Left ventricle myocardium superior (tissue), 1 donor: Measurements from ENCODE around the gene NRIP3. TPM values are rescaled to one million over a fixed set of nuclear protein-coding genes. Genes with fewer than 3 reads are reported as not detected.
A peak's percentile ranks its signal among the peaks of the same experiment; 100 is the strongest.
"Not testable (repeated sequence)": the region's sequence is repeated elsewhere in the genome, so short reads cannot be mapped to it uniquely, and the experiment has no call there.

Experiments
- ATAC-seq: fragments of 200-7000 bp; cut with Tn5 transposase; one replicate; pipeline ENCODE4 v1.9.1; 2020; ENCODE audit warnings: mild to moderate bottlenecking, moderate library complexity
- DNase-seq: peaks from one replicate; pipeline ENCODE4 v3.0.0-alpha.2; 2020
- intact Hi-C: fragments of 100-400 bp; cut with micrococcal nuclease; formaldehyde crosslinking; loops from one replicate; pipeline ENCODE4 v1.11.0; 2022
- total RNA-seq: library from RNA; stranded (reverse); fragmentation: NEBNext Ultra II Directional; extraction: Animal tissue kit (Norgen Biotek cat#: 25700); gene quantifications from one replicate; pipeline ENCODE4 v1.2.1, GENCODE V29; 2021
- donor health status: DM: no; HTN: yes; CAD: no; lungs with severe emphysema.

NRIP3 gene
- total RNA-seq, 1 donor from 2014 or later = 1.2 TPM

GRCh38 chr11:9019861-9020260, 16.1 kb upstream of the NRIP3 start:
- no peak for ATAC-seq
- intact Hi-C loops = no loop called here

GRCh38 chr11:9017773-9018172, 14.0 kb upstream of the NRIP3 start:
- intact Hi-C loops = no loop called here
- ATAC-seq (peak; percentile 90), DNase-seq (peak; percentile 82)

More at GRCh38 chr11:9019861-9020260, 16.1 kb upstream of the NRIP3 start:
- DNase-seq = no peak

GRCh38 chr11:9016916-9017642, 13.3 kb upstream of the NRIP3 start:
- DNase-seq (no peak), ATAC-seq (no peak)
- intact Hi-C loops = no loop called here

GRCh38 chr11:9015677-9016076, 11.9 kb upstream of the NRIP3 start:
- intact Hi-C loops = no loop called here
- peak; percentile 48 for DNase-seq
- ATAC-seq = peak; percentile 76

GRCh38 chr11:9014826-9015225, 11.0 kb upstream of the NRIP3 start:
- ATAC-seq (no peak), DNase-seq (no peak)
- intact Hi-C loops = loop anchor here (5.0 kb wide), 1 partner anchor 122 kb away; no protein-coding TSS in a partner anchor

GRCh38 chr11:9013373-9013772, 9.6 kb upstream of the NRIP3 start:
- intact Hi-C loops = loop anchor here (5.0 kb wide), 1 partner anchor 124 kb away; no protein-coding TSS in a partner anchor
- ATAC-seq (no peak), DNase-seq (no peak)

- intact Hi-C loops, DNase-seq, ATAC-seq: not testable (repeated sequence)
These were observed 5.7 kb upstream of the NRIP3 start for GRCh38 chr11:9009538-9009937.

GRCh38 chr11:9008661-9009060, 4.9 kb upstream of the NRIP3 start:
- ATAC-seq (no peak), DNase-seq (no peak)
- intact Hi-C loops = no loop called here

- DNase-seq (no peak), ATAC-seq (no peak)
- intact Hi-C loops = no loop called here
These were observed 4.3 kb upstream of the NRIP3 start for GRCh38 chr11:9008011-9008550.

GRCh38 chr11:9005087-9005486, 1.3 kb upstream of the NRIP3 start:
- intact Hi-C loops = no loop called here
- ATAC-seq (no peak), DNase-seq (no peak)

- intact Hi-C loops = no loop called here
- DNase-seq (peak; percentile 41), ATAC-seq (no peak)
These were observed 554 bp upstream of the NRIP3 start for GRCh38 chr11:9004183-9004926.

- ATAC-seq (no peak), DNase-seq (no peak)
- intact Hi-C loops = no loop called here
These were observed 755 bp downstream of the NRIP3 start for GRCh38 chr11:9002920-9003572.

GRCh38 chr11:9001736-9002135, 2.1 kb downstream of the NRIP3 start:
- intact Hi-C loops = no loop called here
- ATAC-seq = no peak

GRCh38 chr11:8998017-8998416, 5.8 kb downstream of the NRIP3 start:
- intact Hi-C loops = no loop called here
- no peak for ATAC-seq
- no peak for DNase-seq

More at GRCh38 chr11:9001736-9002135, 2.1 kb downstream of the NRIP3 start:
- DNase-seq = no peak

GRCh38 chr11:8997451-8997850, 6.3 kb downstream of the NRIP3 start:
- ATAC-seq (no peak), DNase-seq (no peak)
- intact Hi-C loops = no loop called here

- intact Hi-C loops = no loop called here
- ATAC-seq = no peak
- DNase-seq = no peak
These were observed 14.3 kb downstream of the NRIP3 start for GRCh38 chr11:8989453-8989852.

GRCh38 chr11:8988329-8989234, 15.2 kb downstream of the NRIP3 start:
- no peak for DNase-seq
- intact Hi-C loops = no loop called here

GRCh38 chr11:8987446-8987845, 16.4 kb downstream of the NRIP3 start:
- intact Hi-C loops = no loop called here
- DNase-seq (no peak), ATAC-seq (no peak)

More at GRCh38 chr11:8988329-8989234, 15.2 kb downstream of the NRIP3 start:
- no peak for ATAC-seq

GRCh38 chr11:8986772-8987171, 17.0 kb downstream of the NRIP3 start:
- DNase-seq, ATAC-seq, intact Hi-C loops: not testable (repeated sequence)
